HepG2 (cell line): ENCODE measurements around the gene RRBP1. TPM values are rescaled to one million over a fixed set of nuclear protein-coding genes. Genes with fewer than 3 reads are reported as not detected.
A peak's percentile ranks its signal among the peaks of the same experiment; 100 is the strongest.

Experiments used
- ATAD3A ChIP-seq: sonication (generic); formaldehyde crosslinking; IDR thresholded peaks from 2 replicates; pipeline ENCODE4 v1.4.0; 2020; ENCODE audit warnings: missing genetic modification reagents
- CC2D1A ChIP-seq: sonication (generic); formaldehyde crosslinking; IDR thresholded peaks from 2 replicates; pipeline ENCODE4 v1.8.1; 2023; ENCODE audit warnings: mild to moderate bottlenecking, missing genetic modification reagents
- CEBPG ChIP-seq: IDR thresholded peaks from 2 replicates; pipeline ENCODE4 v1.6.1; 2016
- ETV6 ChIP-seq: sonication (generic); formaldehyde crosslinking; conservative IDR thresholded peaks from 2 replicates; pipeline ENCODE4 v1.4.0; 2020; ENCODE audit warnings: missing genetic modification reagents
- GRHL1 ChIP-seq: sonication (generic); formaldehyde crosslinking; conservative IDR thresholded peaks from 2 replicates; pipeline ENCODE4 v1.8.0; 2022; ENCODE audit warnings: missing genetic modification reagents
- HMG20A ChIP-seq: IDR thresholded peaks from 2 replicates; pipeline ENCODE4 v1.6.1; 2016; ENCODE audit warnings: borderline replicate concordance
- IKZF4 ChIP-seq: sonication (generic); formaldehyde crosslinking; IDR thresholded peaks from 2 replicates; pipeline ENCODE4 v1.5.1; 2020; ENCODE audit warnings: borderline replicate concordance, mild to moderate bottlenecking, low read depth, missing genetic modification reagents; ENCODE audit errors: not compliant biosample characterization
- JDP2 ChIP-seq: sonication (generic); formaldehyde crosslinking; IDR thresholded peaks from 2 replicates; pipeline ENCODE4 v1.8.1; 2022; ENCODE audit warnings: missing genetic modification reagents, borderline replicate concordance
- MIER2 ChIP-seq: IDR thresholded peaks from 2 replicates; pipeline ENCODE4 v1.6.1; 2016; ENCODE audit warnings: missing biosample characterization, missing genetic modification reagents
- NCOA5 ChIP-seq: sonication (generic); formaldehyde crosslinking; IDR thresholded peaks from 2 replicates; pipeline ENCODE4 v1.4.0; 2020; ENCODE audit warnings: missing genetic modification reagents
- NR2F6 ChIP-seq, 2 experiments: IDR thresholded peaks; 2 replicates each; pipeline ENCODE4 v1.6.1; 2016; ENCODE audit warnings: antibody characterized with exemption in 1 of 2, mild to moderate bottlenecking in 1 of 2
- PCBP1 ChIP-seq: fragments of 200-400 bp; formaldehyde crosslinking; IDR thresholded peaks from 2 replicates; pipeline ENCODE4 v1.6.1; 2017; ENCODE audit warnings: mild to moderate bottlenecking, low read depth, low read length, borderline replicate concordance
- POLR2AphosphoS5 ChIP-seq: IDR thresholded peaks from 2 replicates; pipeline ENCODE4 v1.6.1; 2012; ENCODE audit warnings: low read depth, low read length
- PRMT3 ChIP-seq: sonication (generic); formaldehyde crosslinking; IDR thresholded peaks from 2 replicates; pipeline ENCODE4 v1.8.1; 2022; ENCODE audit warnings: low read depth, mild to moderate bottlenecking, moderate library complexity, missing genetic modification reagents, borderline replicate concordance
- PTBP1 ChIP-seq: fragments of 200-400 bp; formaldehyde crosslinking; IDR thresholded peaks from 2 replicates; pipeline ENCODE4 v1.6.1; 2018; ENCODE audit warnings: low read length, low read depth; ENCODE audit not compliant: poor library complexity, severe bottlenecking
- RAD51 ChIP-seq: fragments of 450-650 bp; IDR thresholded peaks from 2 replicates; pipeline ENCODE4 v1.6.1; 2016; ENCODE audit warnings: borderline replicate concordance
- TFE3 ChIP-seq: IDR thresholded peaks from 2 replicates; pipeline ENCODE4 v1.6.1; 2016
- ZNF10 ChIP-seq: sonication (generic); formaldehyde crosslinking; IDR thresholded peaks from 2 replicates; pipeline ENCODE4 v1.4.0; 2020; ENCODE audit warnings: mild to moderate bottlenecking, low read depth, missing genetic modification reagents, borderline replicate concordance
- ZNF20 ChIP-seq: sonication (generic); formaldehyde crosslinking; IDR thresholded peaks from 2 replicates; pipeline ENCODE4 v1.4.0; 2020; ENCODE audit warnings: mild to moderate bottlenecking, moderate library complexity, missing genetic modification reagents
- ZNF251 ChIP-seq: sonication (generic); formaldehyde crosslinking; IDR thresholded peaks from 2 replicates; pipeline ENCODE4 v1.9.0; 2021; ENCODE audit warnings: mild to moderate bottlenecking, missing genetic modification reagents
- ZNF563 ChIP-seq: sonication (generic); formaldehyde crosslinking; IDR thresholded peaks from 2 replicates; pipeline ENCODE4 v1.8.0; 2022; ENCODE audit warnings: mild to moderate bottlenecking, moderate library complexity, missing genetic modification reagents
- ZNF670 ChIP-seq: sonication (generic); formaldehyde crosslinking; IDR thresholded peaks from 2 replicates; pipeline ENCODE4 v1.8.0; 2022; ENCODE audit warnings: mild to moderate bottlenecking, missing genetic modification reagents, borderline replicate concordance
- ZNF672 ChIP-seq: sonication (generic); formaldehyde crosslinking; IDR thresholded peaks from 2 replicates; pipeline ENCODE4 v1.8.1; 2022; ENCODE audit warnings: missing genetic modification reagents
- ZSCAN9 ChIP-seq: IDR thresholded peaks from 2 replicates; pipeline ENCODE4 v1.6.1; 2016; ENCODE audit warnings: borderline replicate concordance
- polyA plus RNA-seq, 8 experiments: library from polyadenylated mRNA; depleted of rRNA in 3 of 8; stranded (reverse) in 7 of 8; unstranded in 1 of 8; fragments of >200 nt; fragmentation: Illumina TruSeq in 4 of 8; extraction: Trizol in 4 of 8; gene quantifications; 2 replicates each; pipeline versions ENCODE4 v1.2.1 to v1.2.3, GENCODE V29; 2011 to 2016; ENCODE audit warnings: low read depth in 4 of 8, missing spikeins in 1 of 8, mixed read lengths in 1 of 8; ENCODE audit not compliant: insufficient read depth in 1 of 8
- total RNA-seq, 5 experiments: library from RNA; depleted of rRNA; stranded (reverse); fragments of >200 nt; fragmentation: Illumina TruSeq; extraction: Trizol; gene quantifications; 2 replicates each; pipeline ENCODE4 v1.2.3, GENCODE V29; 2016; ENCODE audit warnings: low read depth in 1 of 5
- TF ChIP-seq, protein P1 (sequence below): sonication (generic); formaldehyde crosslinking; IDR thresholded peaks from 2 replicates; pipeline ENCODE4 v1.4.0; 2020; ENCODE audit warnings: mild to moderate bottlenecking, missing genetic modification reagents
- TF ChIP-seq, protein P2 (sequence below): sonication (generic); formaldehyde crosslinking; IDR thresholded peaks from 2 replicates; pipeline ENCODE4 v1.4.0; 2020; ENCODE audit warnings: missing genetic modification reagents

Gene RRBP1
- total and polyA plus RNA-seq, 2 of the 13 experiments (the other 11 are each of a cell fraction or from before 2014, with no cell fraction given), result 150 to 222 TPM

DNA sequence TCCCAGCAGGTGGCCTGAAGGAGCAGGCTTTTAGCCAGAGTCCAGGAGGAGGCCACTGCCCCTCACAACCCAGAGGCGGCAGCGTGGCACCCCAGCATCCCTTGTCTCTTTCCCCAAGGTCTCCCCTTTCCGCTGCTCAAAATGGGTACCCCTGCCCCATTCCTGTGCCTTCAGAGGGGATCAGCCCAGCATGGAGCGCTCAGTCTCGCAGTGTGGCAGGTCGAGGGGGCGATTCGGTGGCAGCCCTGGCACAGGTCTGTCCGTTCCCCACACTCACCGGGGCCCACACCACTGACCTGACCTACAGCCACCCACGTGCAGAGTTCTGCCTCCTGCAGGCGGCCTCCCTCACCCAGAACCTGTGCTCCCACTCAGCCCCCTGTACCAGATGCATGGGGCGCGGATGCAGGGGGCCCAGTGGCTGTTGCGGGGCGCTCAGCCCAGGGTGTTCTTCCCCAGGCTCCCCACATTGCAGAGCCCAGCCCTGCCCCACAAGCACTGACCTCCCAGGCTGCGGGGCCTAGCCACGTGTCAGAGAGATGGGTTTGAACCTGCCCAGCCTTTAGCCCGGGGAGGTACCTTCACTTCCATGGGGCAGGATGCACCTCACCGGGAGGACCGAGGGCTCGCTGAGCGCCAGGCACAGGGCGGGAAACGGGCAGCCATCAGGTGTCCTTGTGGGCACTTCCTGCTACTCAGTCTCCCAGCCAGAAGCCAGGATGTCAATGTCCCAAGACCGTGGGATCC lies 70.3 kb downstream of the RRBP1 start (continued):
- no peak for TF ChIP-seq ZNF251 (CRISPR knock-in tag)
- peak; percentile 19 for TF ChIP-seq IKZF4 (CRISPR knock-in tag)
- no peak for TF ChIP-seq ETV6 (CRISPR knock-in tag)
- peak; percentile 14; the same call in 1 of the 2 replicates for TF ChIP-seq PRMT3 (CRISPR knock-in tag)
- 0 out of 2 replicates have a peak, but pooled peaks have one; percentile 41 for TF ChIP-seq NCOA5 (CRISPR knock-in tag)
- no peak for TF ChIP-seq RAD51
- TF ChIP-seq GRHL1 (CRISPR knock-in tag), result no peak
- no peak for TF ChIP-seq ZNF20 (CRISPR knock-in tag)
- TF ChIP-seq ZSCAN9 (CRISPR knock-in tag), result 0 out of 2 replicates have a peak, but pooled peaks have one; percentile 22
- no peak for TF ChIP-seq HMG20A (CRISPR knock-in tag)
- no peak for TF ChIP-seq POLR2AphosphoS5
- no peak for TF ChIP-seq JDP2 (CRISPR knock-in tag)
- no peak for TF ChIP-seq ZNF670 (CRISPR knock-in tag)
- TF ChIP-seq, protein P1, sequence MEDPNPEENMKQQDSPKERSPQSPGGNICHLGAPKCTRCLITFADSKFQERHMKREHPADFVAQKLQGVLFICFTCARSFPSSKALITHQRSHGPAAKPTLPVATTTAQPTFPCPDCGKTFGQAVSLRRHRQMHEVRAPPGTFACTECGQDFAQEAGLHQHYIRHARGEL, result no peak
- no peak for TF ChIP-seq PTBP1
- TF ChIP-seq, protein P2, sequence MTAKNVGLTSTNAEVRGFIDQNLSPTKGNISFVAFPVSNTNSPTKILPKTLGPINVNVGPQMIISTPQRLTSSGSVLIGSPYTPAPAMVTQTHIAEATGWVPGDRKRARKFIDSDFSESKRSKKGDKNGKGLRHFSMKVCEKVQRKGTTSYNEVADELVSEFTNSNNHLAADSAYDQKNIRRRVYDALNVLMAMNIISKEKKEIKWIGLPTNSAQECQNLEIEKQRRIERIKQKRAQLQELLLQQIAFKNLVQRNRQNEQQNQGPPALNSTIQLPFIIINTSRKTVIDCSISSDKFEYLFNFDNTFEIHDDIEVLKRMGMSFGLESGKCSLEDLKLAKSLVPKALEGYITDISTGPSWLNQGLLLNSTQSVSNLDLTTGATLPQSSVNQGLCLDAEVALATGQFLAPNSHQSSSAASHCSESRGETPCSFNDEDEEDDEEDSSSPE (CRISPR knock-in tag), result no peak
- TF ChIP-seq ZNF672 (CRISPR knock-in tag), result peak; percentile 65; the same call in 1 of the 2 replicates
- TF ChIP-seq ZNF10, result no peak
- TF ChIP-seq ATAD3A (CRISPR knock-in tag), result no peak
- no peak for TF ChIP-seq PCBP1
- TF ChIP-seq CC2D1A, result no peak
- no peak for TF ChIP-seq MIER2
- TF ChIP-seq TFE3 (CRISPR knock-in tag), result no peak
- TF ChIP-seq ZNF563, result 0 out of 2 replicates have a peak, but pooled peaks have one; percentile 15
- TF ChIP-seq CEBPG (CRISPR knock-in tag), result no peak
- no peak for TF ChIP-seq NR2F6 (IDR thresholded peaks at IDR 0.05)
- TF ChIP-seq NR2F6 (CRISPR knock-in tag; IDR thresholded peaks at IDR 0.05), result no peak
